ENCODE results near the gene ZNF536. TPM values are rescaled to one million over a fixed set of nuclear protein-coding genes. Genes with fewer than 3 reads are reported as not detected.

Gene ZNF536
- total RNA-seq, 1 experiment from 2014 or later: not detected

DNA sequence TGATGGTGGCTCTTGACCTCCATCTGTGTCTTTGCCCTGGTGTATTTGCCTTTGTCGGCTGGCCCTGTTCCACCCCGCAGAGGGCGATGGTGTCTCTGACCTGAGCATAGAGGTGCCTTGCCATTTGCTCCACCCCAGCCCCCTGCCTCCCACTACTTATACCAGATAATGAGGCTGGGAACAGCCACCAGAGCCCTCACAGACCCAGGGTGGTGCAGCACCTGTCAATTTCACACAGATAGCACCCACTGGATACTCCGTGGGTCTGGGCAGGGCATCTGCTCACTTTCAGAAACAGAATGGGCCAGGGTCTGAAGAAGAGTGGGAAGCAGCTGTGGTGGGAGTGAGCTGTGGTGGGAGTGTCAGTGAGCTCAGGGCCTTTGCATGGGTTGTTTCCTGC is 4.1 kb downstream of the ZNF536 start:
- H3K79me1 ChIP-seq (ENCODE audit: insufficient read depth, low read depth, low read length, poor library complexity, severe bottlenecking): no peaks in the 10 kb centered on the region
- peaks cover 23 to 42% of the 10 kb centered on the region in 2 experiments for H3K4me1 Mint-ChIP-seq
- H2AK5ac ChIP-seq (ENCODE audit: insufficient read length, low read length): no peak overlapping the region
- WGBS (ENCODE audit: extremely low coverage, insufficient read length, low lambda C conversion rate): no CpG with 5 or more reads among the region's 4 CpGs
- no peak overlapping the region for H3K27ac ChIP-seq (ENCODE audit: insufficient read length, low read depth, low read length)
- no peak overlapping the region for H3K27ac Mint-ChIP-seq
- peaks cover 0 to 6% of the 10 kb centered on the region in 2 experiments; a peak in 2 of 5 replicates for H3K9me3 Mint-ChIP-seq
- H3T11ph ChIP-seq (ENCODE audit: low read length): no peak overlapping the region
- no peaks in the 10 kb centered on the region for H3K9me3 ChIP-seq (ENCODE audit: control insufficient read depth, low read depth, low read length)
- H3K36me3 Mint-ChIP-seq (ENCODE audit: insufficient read depth in 1 of 3, low read depth in 3 of 3): no peaks in the 10 kb centered on the region
- H2BK120ac ChIP-seq (ENCODE audit: low read depth, low read length, poor library complexity, severe bottlenecking): no peak overlapping the region
- no peak overlapping the region for H2AFZ ChIP-seq (ENCODE audit: low read length)
- no peak overlapping the region for H4K8ac ChIP-seq (replicated peaks; ENCODE audit: insufficient read length, low read depth, low read length)
- H3K4ac ChIP-seq (ENCODE audit: low read depth, low read length): no peak overlapping the region
- TF ChIP-seq, protein P1, sequence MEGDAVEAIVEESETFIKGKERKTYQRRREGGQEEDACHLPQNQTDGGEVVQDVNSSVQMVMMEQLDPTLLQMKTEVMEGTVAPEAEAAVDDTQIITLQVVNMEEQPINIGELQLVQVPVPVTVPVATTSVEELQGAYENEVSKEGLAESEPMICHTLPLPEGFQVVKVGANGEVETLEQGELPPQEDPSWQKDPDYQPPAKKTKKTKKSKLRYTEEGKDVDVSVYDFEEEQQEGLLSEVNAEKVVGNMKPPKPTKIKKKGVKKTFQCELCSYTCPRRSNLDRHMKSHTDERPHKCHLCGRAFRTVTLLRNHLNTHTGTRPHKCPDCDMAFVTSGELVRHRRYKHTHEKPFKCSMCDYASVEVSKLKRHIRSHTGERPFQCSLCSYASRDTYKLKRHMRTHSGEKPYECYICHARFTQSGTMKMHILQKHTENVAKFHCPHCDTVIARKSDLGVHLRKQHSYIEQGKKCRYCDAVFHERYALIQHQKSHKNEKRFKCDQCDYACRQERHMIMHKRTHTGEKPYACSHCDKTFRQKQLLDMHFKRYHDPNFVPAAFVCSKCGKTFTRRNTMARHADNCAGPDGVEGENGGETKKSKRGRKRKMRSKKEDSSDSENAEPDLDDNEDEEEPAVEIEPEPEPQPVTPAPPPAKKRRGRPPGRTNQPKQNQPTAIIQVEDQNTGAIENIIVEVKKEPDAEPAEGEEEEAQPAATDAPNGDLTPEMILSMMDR (conservative IDR thresholded peaks at IDR 0.05): peak; percentile 29; the same call in 2 of the 3 replicates
- H3K79me2 ChIP-seq (ENCODE audit: insufficient read depth, low read length): no peaks in the 10 kb centered on the region
- H2BK20ac ChIP-seq (ENCODE audit: low read depth, low read length, poor library complexity, severe bottlenecking): no peak overlapping the region
- H3K18ac ChIP-seq (ENCODE audit: insufficient read length, low read depth, low read length): no peak overlapping the region
- peaks cover 12% of the 10 kb centered on the region for H3K23me2 ChIP-seq (ENCODE audit: insufficient read length, low read depth, low read length, poor library complexity, severe bottlenecking)
- peak overlapping the region; percentile 50 to 82; a peak in 4 of 5 replicates for H3K4me3 Mint-ChIP-seq
- no peak overlapping the region for H3K4me2 ChIP-seq (ENCODE audit: insufficient read depth, insufficient read length, low read length)
- no peak overlapping the region for H3K56ac ChIP-seq (ENCODE audit: insufficient read length, low read depth, low read length)
- H3K9ac ChIP-seq (ENCODE audit: extremely low read depth, insufficient read length, low read length): no peak overlapping the region
- peaks cover 5% of the 10 kb centered on the region; the same call in 1 of the 2 replicates for H3K4me1 ChIP-seq (ENCODE audit: insufficient read depth, low read length)
- DNase-seq: peak; percentile 64
- H2BK5ac ChIP-seq (ENCODE audit: insufficient read length, low read length): no peak overlapping the region
- H3K14ac ChIP-seq (ENCODE audit: insufficient read depth, low read length): no peak overlapping the region
- no peak overlapping the region for H4K5ac ChIP-seq (ENCODE audit: insufficient read length, low read depth, low read length)
- no peak overlapping the region for H4K91ac ChIP-seq (ENCODE audit: insufficient read length, low read depth, low read length)
- H3K27me3 Mint-ChIP-seq (ENCODE audit: low read depth): peaks cover 35% of the 10 kb centered on the region
- H3K23ac ChIP-seq (ENCODE audit: insufficient read length, low read depth, low read length): no peak overlapping the region
- H2BK12ac ChIP-seq (ENCODE audit: insufficient read length, low read depth, low read length): no peak overlapping the region
- peaks cover 3% of the 10 kb centered on the region; the same call in 1 of the 2 replicates for H3K27me3 ChIP-seq (ENCODE audit: insufficient read depth, low read length)
- peaks cover 3% of the 10 kb centered on the region for H4K20me1 ChIP-seq (ENCODE audit: control insufficient read depth, insufficient read depth, insufficient read length)
- no peak overlapping the region for H2BK15ac ChIP-seq (ENCODE audit: low read depth, low read length)

Measured in H9 (cell line).